ENCODE measurements around the gene RSU1. TPM values are rescaled to one million over a fixed set of nuclear protein-coding genes. Genes with fewer than 3 reads are reported as not detected.

The RSU1 gene
- total RNA-seq = 46.2 TPM

GRCh38 chr10:16817125-16818019 is at the start of gene RSU1:
Gene RSU1 (minus strand): TSS chr10:16817424. CDS start chr10:16817081, 343 bp downstream.

Small RNA genes within 50 kb of the gene (small RNA-seq; reads per million reads assigned to genes)
- gene RF02271 (ENCODE audit: low replicate concordance) = not detected

All from metanephros (tissue), 2 donors.